AG04449 (cell line): ENCODE data around the gene DNAAF1.
"Not testable (repeated sequence)": the region's sequence is repeated elsewhere in the genome, so short reads cannot be mapped to it uniquely, and the experiment has no call there.

Experiments
- CTCF ChIA-PET: fragments of 350-600 bp; formaldehyde crosslinking; extraction: SDS; loops from one replicate; lab custom pipeline; 2021; ENCODE audit warnings: antibody characterized with exemption; lab: Yijun Ruan, JAX
- POLR2A ChIA-PET: fragments of 400-600, 350-600 bp; formaldehyde crosslinking; extraction: SDS; loops from one replicate; lab custom pipeline; 2020; ENCODE audit warnings: antibody characterized with exemption, inconsistent platforms; lab: Yijun Ruan, JAX
- DNase-seq: peaks from one replicate; pipeline ENCODE4 v3.0.0-alpha.2; 2010; ENCODE audit warnings: low read depth, low spot score
- H3K4me3 ChIP-seq: 2 replicates; pipeline ENCODE4 v1.5.1; 2011; ENCODE audit warnings: low read depth, mild to moderate bottlenecking, control low read depth, low read length
- TF ChIP-seq, protein P1 (sequence below): IDR thresholded peaks from one replicate; pipeline ENCODE4 v1.5.1; 2011; ENCODE audit warnings: mild to moderate bottlenecking, moderate library complexity, low read length, control low read depth, inconsistent platforms; ENCODE audit not compliant: insufficient read depth; ENCODE audit errors: missing control alignments

DNAAF1 gene

DNA sequence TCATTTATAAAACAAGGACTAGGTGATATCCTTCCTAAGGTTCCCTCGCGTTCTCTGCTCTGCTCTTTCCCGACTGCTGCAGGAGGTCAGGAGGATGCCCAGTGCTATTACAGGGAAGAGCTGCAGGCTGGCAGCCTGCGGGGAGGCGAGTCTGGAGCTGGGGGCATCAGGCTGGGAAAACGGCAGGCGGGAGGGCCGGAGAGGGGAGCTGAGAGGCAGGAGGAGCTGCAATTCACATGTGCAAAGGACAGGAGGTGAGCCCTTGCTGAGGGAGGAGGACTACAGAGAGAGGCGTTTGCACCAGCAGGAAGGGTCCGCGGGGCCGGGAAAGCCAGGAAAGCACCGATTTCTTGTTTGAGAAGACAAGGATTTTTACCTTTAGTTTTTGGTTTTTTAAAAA lies 54.0 kb downstream of the DNAAF1 start:
- H3K4me3 ChIP-seq, result no peak overlapping the region
- TF ChIP-seq, protein P1, sequence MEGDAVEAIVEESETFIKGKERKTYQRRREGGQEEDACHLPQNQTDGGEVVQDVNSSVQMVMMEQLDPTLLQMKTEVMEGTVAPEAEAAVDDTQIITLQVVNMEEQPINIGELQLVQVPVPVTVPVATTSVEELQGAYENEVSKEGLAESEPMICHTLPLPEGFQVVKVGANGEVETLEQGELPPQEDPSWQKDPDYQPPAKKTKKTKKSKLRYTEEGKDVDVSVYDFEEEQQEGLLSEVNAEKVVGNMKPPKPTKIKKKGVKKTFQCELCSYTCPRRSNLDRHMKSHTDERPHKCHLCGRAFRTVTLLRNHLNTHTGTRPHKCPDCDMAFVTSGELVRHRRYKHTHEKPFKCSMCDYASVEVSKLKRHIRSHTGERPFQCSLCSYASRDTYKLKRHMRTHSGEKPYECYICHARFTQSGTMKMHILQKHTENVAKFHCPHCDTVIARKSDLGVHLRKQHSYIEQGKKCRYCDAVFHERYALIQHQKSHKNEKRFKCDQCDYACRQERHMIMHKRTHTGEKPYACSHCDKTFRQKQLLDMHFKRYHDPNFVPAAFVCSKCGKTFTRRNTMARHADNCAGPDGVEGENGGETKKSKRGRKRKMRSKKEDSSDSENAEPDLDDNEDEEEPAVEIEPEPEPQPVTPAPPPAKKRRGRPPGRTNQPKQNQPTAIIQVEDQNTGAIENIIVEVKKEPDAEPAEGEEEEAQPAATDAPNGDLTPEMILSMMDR, result no peak
- no peak for DNase-seq
- POLR2A ChIA-PET, result no interaction called here
- CTCF ChIA-PET, result interaction anchor here (3.3 kb wide), 1 partner anchor 12 kb away, joined by 19 read pairs; the partner anchor contains the start of gene TAF1C

DNA sequence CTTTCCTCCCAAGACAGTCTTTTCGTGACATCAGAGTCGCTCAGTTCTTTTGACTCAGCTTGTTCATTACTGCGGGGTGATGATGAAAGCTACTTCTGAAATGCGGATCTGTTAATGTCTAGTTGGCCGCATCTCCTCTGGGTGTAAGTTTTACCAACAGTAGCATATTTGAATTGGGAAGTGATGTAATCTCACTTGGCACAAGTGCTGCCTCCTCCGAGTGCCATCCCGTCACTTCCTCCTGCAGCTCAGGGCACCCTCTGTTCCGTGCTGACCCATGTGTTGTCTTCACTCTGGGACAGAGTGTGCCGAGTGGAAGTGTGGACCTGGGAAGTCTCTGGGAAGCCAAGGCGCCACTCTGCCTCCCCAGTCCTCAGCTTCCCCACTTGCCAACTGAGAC lies 54.8 kb downstream of the DNAAF1 start:
- H3K4me3 ChIP-seq, result no peak overlapping the region
- CTCF ChIA-PET, result interaction anchor here (3.3 kb wide), 1 partner anchor 13 kb away, joined by 19 read pairs; the partner anchor contains the start of gene TAF1C
- TF ChIP-seq, protein P1, result no peak
- DNase-seq, result no peak
- POLR2A ChIA-PET, result no interaction called here

DNA sequence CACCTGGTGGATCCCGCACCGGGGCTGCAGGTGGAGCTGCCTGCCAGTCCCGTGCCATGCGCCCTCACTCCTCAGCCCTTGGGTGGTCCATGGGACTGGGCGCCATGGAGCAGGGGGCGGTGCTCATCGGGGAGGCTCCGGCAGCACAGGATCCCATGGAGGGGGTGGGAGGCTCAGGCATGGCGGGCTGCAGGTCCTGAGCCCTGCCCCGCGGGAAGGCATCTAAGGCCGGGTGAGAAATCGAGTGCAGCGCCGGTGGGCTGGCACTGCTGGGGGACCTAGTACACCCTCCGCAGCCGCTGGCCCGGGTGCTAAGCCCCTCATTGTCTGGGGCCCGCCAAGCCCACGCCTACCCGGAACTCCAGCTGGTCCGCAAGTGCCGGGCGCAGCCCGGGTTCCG lies 59.4 kb downstream of the DNAAF1 start:
- POLR2A ChIA-PET, H3K4me3 ChIP-seq, DNase-seq: not testable (repeated sequence)
- CTCF ChIA-PET, result interaction anchor here (1.4 kb wide), 1 partner anchor 120 kb away, joined by 4 read pairs; no protein-coding TSS in a partner anchor

DNA sequence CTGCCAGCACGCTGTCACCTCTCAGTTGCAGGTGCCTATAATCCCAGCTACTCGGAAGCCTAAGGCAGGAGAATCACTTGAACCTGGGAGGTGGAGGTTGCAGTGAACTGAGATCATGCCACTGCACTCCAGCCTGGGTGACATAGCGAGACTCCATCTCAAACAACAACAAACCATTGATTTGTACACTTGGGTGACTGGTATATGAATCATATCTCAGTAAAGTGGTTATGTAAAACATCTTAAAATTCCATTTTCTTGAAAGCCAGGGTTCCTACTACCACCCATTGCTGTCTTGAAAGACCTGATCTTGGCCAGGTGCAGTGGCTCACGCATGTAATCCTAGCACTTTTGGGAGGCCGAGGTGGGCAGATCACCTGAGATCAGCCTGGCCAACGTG lies 60.0 kb downstream of the DNAAF1 start:
- POLR2A ChIA-PET, H3K4me3 ChIP-seq, DNase-seq, CTCF ChIA-PET: not testable (repeated sequence)

DNA sequence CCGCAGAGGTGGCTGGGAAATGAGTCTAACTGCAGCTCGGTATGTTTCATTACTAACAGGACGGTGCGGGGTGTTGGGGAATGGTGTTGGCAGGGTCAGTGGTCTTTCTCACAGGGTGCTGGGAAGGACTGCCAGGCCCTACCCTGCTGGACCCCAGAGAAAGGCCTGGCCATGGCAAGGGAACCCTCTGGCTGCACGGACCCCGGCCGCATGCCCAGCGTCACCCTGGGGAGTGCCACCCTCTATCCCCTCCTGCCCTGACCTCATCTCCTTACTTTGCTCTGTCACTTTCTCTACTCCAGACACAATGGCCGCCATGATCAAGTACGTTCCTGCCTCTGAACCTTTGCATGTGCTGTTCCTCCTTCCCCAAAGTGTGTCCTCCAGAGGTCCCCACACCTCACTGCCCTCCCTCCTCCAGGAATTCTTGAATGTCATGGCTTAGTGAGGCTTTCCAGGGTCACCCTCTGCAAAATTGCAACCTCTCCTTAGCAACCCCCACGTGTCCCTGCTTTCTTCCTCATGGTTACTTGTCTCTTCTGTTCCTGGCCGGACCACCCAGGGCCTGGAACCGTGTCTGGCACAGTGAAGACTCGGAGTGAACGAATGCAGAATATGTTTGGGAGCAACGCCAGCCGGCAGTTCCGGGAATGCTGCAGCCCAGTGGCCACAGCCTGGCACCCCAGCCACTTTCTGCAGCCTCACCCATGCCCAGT lies 61.0 kb downstream of the DNAAF1 start:
- ChIA-PET POLR2A (no interaction called here), CTCF (no interaction called here)
- TF ChIP-seq, protein P1, result no peak
- DNase-seq, result no peak
- no peak overlapping the region for H3K4me3 ChIP-seq

DNA sequence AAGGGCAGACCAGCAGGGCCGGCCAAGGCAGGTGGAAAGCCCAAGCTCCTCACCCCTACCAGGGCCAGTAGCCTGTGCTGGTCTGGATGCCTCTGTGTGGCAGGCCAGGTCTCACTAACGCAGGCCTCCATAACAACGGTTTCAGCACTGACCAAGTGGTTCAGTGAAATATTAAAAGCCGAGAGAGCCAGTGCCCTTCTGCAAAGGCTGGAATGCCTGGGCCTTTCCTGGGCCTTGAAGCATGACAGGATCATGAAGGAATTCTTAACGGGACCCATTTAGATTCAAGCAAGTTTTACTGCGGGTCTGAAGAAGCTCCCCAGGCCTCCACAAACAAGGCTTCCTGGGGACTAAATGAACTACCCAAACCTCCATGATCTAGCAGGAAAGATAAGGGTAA lies 62.1 kb downstream of the DNAAF1 start:
- DNase-seq, result no peak
- TF ChIP-seq, protein P1, result no peak
- POLR2A ChIA-PET, result no interaction called here
- no peak overlapping the region for H3K4me3 ChIP-seq
- CTCF ChIA-PET, result interaction anchor here (1.3 kb wide), 1 partner anchor 21 kb away, joined by 3 read pairs; the partner anchor contains the start of gene TAF1C

DNA sequence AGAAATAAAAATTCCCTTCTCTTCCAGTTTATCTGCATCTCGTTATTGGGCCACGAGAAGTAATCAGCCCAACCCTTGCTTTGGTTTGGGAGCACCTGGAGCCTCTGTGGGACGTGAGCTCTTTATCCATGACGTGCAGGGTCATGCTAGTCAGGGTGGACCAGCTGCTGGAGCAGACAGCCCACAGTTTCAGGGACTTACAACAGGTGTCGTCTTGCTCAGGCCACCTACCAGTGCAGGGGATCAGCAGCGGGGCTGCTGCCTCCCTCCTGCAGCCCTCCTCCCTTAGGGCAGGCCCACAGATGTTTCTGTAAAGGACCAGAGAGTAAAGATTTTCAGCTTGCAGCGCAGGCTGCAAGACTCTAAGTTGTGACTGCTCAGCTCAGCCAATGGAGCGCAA lies 62.8 kb downstream of the DNAAF1 start:
- CTCF ChIA-PET, result interaction anchor here (1.3 kb wide), 1 partner anchor 21 kb away, joined by 3 read pairs; the partner anchor contains the start of gene TAF1C
- TF ChIP-seq, protein P1, result no peak
- no peak overlapping the region for H3K4me3 ChIP-seq
- POLR2A ChIA-PET, result no interaction called here
- no peak for DNase-seq
